ENCODE data around the gene ZNF107.

ZNF107 gene

GRCh38 chr7:64665980-64666662, at the start of gene ZNF107:
TSS of gene ZNF107 (plus strand) at chr7:64666133. CDS start at chr7:64666283, 150 bp downstream.
- DNase-seq = peak; percentile 85

- DNase-seq = peak; percentile 75
Measured at GRCh38 chr7:64618785-64619456, 47.0 kb upstream of the ZNF107 start.

DNA sequence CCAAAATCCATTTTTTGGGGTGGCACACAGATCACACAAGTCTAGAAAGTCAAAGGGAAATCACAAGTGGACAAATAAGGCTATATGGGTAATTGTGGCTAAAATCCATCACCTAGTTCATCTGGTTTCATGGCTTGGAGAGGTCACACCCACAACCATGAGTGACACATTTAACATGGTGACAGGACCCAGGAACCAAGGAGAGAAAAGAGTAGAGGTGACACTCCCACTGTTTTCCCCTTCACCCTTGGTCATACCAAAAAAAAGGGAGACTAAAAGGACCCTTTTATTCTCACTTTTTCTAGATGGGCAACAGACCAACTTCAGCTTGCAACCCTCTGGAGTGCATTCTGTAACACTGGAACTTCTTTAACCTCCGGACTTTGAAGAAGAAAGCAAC, 46.2 kb upstream of the ZNF107 start:
- no peak for DNase-seq

DNA sequence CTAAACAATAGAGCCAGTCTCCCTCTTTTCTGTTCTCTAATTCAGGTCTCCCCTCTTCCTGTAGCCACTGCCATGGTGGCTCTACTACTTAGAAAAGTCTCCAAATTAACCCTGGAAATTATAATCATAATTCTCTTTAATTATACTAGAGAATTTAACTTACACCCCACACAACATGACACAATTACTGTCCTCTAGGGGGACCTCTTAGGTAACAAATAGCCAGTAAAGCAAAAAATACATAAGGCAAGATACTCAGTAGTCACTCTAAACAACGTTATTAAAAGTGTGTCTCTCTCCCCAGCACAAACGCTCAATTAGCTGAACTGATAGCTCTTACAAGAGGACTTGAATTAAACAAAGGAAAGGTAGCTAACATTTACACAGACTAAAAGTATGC, 44.3 kb upstream of the ZNF107 start:
- no peak for DNase-seq

GRCh38 chr7:64625114-64626082, 40.5 kb upstream of the ZNF107 start:
- DNase-seq = no peak

DNA sequence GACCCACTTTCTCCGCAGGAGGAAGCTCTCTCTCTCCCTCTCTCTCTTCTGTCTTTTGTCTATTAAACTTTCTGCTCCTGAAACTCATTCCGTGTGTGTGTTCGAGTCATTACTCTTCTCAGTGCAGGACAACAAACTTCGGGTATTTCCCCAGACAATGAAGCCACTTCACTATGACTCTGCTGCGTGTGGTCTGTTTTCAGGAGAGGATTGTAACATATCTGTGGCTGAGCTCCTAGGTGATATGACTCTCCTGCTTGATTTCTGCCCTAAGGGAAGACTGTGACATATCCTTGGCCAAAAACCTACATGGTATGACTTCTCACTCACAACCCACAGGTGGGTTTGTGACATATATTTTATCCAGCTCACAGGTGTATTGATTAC, 39.9 kb upstream of the ZNF107 start:
- DNase-seq = no peak

DNA sequence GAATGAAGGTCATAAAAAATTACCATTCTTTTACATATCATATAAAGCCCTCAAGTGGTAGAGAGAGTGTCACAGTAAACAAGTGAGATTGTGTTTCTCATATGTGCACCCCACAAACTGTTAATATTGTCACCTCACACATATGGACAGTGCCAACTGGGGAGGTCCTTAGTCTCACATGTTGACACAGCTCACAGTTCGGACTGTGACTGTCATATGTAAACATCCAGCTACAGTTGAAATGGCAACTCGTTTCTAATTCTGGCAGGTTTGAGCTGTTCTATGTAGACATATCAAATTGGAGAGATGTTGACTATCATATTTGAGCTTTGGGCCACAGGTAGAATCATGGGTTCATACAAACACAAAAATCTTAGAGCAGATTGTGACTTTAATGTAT, 39.4 kb upstream of the ZNF107 start:
- no peak for DNase-seq

DNA sequence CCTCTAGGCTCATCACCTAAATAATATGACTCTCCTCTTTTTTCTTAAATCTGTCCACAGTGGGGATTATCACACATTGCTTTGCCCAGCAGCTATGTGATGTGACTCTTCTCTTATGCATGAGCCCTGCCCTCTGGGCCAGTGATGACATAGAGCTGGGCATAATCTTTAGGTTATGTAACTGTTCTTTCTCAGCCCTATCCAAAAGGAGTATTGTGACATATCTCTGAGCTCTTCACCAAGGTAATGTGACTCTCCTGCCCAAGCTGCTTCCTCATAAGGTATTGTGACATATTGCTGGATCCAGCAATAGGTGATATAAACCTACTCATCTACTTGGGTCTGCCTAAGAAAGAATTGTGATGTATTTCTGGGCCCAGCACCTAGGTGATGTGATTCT, 37.7 kb upstream of the ZNF107 start:
- DNase-seq = no peak

GRCh38 chr7:64628721-64629120, 37.2 kb upstream of the ZNF107 start:
- DNase-seq = no peak

GRCh38 chr7:64630496-64630895, 35.4 kb upstream of the ZNF107 start:
- no peak for DNase-seq

- DNase-seq = no peak
Measured at GRCh38 chr7:64632029-64632428, 33.9 kb upstream of the ZNF107 start.

DNA sequence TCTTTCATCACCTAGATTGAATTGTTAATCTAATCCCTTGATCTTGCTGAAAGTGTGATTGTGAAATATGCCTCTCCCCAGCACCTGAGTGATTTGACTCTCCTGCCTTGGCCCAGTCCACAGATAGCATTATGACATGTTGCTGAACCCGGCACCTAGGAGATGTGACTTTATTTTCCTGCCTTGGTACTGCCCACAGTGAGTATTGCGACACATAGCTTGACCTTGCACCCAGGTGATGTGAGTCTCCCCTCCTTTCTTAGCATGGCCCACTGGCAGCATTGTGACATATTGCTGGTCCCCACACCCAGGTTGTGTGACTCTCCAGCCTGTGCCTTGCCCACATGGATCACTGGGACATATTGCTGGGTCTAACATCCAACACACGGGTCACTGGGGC, 32.5 kb upstream of the ZNF107 start:
- DNase-seq = no peak

DNA sequence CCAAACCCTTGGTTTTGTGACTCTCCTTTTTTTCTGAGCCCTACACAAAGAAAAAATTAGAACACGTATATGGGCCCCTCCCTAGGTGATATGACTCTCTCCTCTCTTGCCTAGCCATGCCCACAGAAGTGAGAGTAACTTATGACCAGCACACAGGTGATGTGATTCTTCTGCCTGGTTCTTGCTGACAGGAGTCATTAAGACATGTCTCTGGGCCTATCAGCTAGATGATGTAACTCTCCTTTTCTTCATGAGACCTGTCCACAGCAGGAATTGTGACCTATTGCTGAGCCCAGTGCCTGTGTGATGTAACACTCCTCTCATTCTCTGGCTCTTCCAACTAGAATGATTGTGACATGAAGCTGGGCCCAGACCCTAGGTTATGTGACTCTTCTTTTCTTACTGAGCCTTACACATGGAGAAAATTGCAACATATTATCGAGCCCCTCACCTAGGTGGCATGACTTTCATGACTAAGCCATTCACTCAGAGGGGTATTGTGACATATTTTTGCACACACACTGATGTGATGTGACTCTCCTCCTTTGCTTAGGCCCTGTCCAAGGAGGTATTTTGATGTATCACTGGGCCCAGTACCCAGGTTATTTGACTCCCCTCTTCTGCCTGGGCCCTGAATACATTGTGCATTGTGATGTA, 31.4 kb upstream of the ZNF107 start:
- no peak for DNase-seq

GRCh38 chr7:64636386-64636785, 29.5 kb upstream of the ZNF107 start:
- DNase-seq = no peak

- no peak for DNase-seq
Measured at GRCh38 chr7:64637521-64638445, 28.1 kb upstream of the ZNF107 start.

DNA sequence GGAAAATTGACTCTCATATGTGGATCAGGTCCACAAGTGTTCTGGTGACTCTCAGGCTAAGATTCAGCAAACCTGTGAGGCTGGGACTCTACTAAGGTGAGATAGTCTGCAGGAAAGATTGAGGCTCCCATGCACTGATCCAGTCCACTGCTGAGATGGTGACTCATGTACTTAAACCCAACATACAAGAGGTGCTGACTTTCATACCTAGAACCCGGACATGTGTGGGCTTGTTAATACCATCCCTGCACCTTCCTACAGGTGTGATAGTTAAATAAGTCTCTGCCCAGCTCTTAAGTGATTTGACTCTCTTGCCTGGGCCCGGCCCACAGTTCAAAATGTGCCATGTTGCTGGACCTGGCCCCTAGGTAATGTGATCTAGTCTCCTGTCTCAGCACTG, 27.1 kb upstream of the ZNF107 start:
- DNase-seq = no peak

- DNase-seq = no peak
Measured at GRCh38 chr7:64639267-64640001, 26.5 kb upstream of the ZNF107 start.

DNA sequence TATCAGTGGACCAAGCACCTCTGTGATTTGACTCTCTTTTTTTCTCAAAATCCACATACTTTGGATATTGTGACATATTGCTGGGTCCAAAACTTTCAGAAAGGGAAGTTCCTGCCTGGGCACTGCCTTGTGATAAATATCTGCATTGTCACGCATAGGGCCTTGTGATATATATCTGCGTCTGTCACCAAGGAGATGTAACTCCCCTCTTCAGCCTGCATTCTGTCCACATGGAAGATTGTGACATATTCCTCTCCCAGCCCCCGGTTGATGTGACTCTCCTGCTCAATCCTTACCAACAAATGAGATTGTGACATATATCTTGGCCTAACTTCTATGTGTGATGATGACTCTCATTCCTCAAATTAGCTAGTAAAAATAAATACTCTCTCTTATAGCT, 25.4 kb upstream of the ZNF107 start:
- DNase-seq = no peak

- no peak for DNase-seq
Measured at GRCh38 chr7:64642046-64642445, 23.9 kb upstream of the ZNF107 start.

DNA sequence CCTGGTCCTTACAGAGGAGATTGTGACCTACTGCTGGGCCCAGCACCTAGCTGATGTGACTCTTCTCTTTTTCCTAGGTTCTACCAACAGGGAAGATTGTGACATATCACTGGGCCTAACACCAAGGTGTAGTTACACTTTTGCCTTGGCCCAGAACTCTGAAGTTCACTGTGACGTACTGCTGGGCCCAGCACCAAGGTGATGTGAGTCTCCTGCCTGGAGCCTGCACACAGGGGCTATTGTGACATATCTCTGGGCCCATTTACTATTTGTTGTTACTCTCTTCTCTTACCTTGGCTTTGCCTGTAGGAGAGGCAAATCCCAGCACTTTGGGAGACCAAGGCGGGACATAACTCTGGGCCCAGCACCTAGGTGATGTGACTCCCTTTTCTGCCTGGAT, 23.1 kb upstream of the ZNF107 start:
- no peak for DNase-seq

DNA sequence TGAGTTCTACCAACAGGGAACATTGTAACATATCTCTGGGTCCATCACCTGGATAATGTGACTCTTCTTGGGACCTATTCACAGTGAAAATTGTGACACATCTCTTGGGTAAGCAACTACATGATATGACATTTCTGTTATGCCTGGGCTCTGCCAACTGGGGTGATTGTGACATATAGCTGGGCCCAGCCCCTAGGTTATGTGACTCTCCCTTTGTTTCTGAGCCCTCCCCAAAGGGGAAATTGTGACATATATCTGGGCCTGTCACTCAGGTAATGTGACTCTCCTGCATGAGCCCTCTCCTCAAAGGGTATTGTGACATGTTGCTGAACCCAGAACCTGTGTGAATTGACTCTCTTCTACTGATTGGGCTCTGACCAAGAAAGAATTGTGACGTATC, 22.4 kb upstream of the ZNF107 start:
- no peak for DNase-seq

Measured in KG1 (cell line).